Stimulated activated CD8-positive, alpha-beta memory T cell treated with anti-CD3 and anti-CD28 coated beads, Interleukin-7, amount 100 ng/mL, for 48 hours (primary cell): ENCODE results near the gene WNT9B.
A peak's percentile ranks its signal among the peaks of the same experiment; 100 is the strongest.

Experiments
- DNase-seq, 2 donors: peaks; one replicate each; pipeline ENCODE4 v3.0.0-alpha.2; 2020; ENCODE audit warnings: low read depth in 1 of 2; ENCODE audit errors: extremely low read depth in 1 of 2

WNT9B gene, protein sequence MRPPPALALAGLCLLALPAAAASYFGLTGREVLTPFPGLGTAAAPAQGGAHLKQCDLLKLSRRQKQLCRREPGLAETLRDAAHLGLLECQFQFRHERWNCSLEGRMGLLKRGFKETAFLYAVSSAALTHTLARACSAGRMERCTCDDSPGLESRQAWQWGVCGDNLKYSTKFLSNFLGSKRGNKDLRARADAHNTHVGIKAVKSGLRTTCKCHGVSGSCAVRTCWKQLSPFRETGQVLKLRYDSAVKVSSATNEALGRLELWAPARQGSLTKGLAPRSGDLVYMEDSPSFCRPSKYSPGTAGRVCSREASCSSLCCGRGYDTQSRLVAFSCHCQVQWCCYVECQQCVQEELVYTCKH

DNA sequence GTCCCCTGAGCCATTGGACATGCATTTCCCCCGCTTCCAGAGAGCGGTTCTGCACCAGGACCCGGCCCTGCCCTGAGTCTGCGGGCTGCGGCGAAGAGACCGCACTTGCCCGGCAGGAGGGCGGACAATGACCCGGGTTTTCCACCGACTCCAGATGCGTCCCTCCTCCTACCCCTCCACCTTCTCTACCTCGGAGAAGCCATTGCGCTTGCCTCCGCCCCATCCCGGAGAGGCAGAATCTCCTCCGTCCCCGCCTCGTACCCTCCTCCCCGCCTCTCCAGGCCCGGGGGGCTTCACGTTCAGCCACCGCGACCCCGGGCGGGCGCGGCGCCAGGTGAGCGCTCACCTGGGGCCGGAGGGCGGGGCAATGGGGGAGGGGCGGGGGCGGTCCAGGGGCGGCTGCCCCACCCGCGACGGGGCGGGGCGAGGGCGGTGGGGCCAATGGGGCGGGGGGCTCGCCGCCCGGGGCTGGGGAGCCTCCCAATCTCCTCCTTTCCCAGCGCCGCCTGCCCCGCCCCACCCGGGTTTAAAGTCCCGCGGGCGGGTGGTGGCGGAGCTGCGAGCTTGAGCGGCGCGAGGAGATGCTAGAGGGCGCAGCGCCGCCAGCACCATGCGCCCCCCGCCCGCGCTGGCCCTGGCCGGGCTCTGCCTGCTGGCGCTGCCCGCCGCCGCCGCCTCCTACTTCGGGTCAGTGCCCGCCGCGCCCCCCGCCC is at the start of gene WNT9B:
Gene WNT9B, plus strand, starts transcription at position 555 of the 713 bp plus-strand sequence. Its CDS starts 56 bp downstream, at position 611.
- DNase-seq, result no peak

DNA sequence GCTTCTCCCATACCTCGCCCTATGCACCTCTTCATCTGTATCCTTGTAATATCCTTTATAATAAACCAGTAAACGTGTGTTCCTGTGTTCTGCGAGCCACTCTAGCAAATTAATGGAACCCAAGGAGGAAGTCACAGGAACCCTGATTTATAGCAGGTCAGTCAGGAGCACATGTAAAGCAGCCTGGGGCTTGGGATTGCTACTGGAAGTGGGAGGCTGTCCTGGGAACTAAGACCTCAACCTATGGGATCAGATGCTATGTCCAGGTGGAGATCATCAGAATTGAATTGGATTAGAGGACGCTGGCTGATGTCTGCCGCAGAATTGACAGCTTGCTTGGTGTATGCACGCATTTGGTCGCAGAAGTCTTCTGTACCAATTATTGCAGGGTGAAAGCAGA is 48.6 kb upstream of the WNT9B start:
- no peak for DNase-seq

DNA sequence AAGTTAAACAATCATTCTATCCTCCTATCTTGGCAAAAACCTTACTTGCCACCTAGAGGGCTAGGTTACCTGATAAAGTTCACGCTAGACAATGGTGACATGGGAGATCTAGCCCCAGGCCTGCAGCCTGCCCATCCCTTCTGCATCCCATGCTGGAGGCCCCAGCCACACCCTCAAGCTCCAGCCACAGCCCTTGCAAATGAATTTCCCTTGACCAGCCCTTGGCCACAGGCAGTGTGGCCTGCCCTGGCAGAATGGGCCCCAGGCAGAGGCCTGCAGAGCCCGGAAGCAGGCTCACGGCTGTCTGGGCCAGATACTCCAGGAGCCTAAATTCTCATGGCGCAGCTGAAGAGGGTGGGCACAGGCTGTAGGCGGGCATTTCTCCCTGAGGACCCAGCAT is 47.8 kb upstream of the WNT9B start:
- DNase-seq, result no peak

DNA sequence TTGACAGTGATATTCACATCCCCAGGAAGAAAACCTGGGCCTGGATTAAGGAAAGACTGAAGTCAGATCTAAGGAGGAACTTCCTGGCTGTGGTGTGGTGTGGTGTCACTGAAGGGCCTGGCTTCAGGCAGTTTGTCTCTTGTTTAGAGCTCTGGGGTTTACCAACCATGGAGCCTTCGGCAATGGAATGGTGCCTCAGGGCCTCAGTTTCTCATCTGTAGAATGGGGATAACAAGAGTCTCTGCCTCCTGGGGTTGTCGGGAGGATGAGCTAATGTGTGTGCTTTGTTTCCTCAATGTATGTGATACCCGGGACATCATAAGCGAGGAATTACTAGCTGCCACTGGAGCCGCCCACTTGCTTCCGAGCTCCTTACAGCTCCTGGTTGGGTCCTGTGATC is 45.6 kb upstream of the WNT9B start:
- no peak for DNase-seq

DNA sequence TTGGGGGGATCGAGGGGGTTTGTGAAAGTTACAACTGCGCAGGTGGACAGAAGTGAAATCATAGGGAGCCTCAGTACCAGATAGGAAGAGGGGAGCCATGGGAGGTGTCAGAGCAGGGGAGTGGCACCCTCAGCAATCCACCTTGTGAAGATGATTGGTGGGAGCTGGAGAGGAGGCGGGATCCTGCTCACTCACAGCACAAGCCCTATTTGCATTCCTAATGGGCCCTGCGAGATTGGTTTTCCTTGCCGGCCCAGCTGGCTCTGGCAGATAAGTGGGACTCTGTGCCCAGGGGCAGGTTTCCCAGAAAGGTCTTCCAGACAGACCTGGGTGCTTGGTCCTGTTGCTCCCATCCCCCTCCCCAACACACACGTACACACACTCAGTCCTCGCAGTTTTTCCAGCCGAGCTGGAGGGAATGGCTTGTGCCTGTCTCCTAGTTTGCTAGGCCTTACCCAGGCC is 42.2 kb upstream of the WNT9B start:
- no peak for DNase-seq

DNA sequence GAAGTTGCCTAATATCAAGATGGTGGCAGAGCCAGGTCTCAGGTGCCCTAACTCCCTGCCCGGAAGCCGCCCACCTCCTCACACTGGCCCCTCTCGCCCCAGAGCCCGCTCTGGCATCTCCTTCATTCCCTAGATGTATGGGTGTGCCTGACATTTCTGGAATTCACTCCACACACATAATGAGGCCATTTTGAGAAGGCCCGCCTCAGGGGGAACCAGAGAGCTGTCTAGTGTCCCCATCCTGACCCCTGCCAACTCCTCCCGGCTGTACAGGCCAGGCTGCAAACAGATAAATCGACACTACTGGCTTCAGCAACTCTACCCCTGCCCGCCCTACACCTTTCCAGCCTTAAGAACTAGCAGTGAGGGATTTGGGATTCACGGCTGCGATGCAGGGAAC is 40.5 kb upstream of the WNT9B start:
- DNase-seq, result no peak

DNA sequence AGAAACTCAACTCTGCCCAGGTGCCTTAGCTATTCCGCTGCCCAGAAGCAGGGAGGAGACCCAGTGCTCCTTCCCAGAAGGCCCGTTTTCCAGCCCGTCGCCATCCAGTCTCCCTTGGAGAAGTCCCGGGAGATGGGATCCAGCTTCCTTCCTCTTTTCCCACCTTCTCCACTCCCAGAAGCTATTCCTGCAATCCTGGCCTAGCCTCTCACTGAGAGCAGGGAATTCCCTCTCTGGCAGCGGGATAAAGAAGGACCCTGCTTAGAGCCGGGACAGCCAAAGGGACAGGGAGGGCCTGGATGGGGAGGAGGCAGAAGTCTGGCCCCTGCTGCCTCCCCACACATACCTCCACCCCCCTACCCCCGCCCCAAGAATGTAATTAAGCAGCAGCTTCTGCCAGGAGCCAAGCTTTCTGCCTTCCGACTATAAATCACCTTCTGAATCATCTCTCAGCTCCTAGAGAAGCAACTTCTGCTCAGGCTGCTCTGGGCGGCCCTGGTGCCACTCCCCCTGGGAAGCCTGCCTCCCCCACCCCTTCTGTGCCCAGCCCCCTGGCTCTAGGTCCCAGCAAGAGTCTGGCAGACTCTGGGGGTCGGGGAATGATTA is 39.3 kb upstream of the WNT9B start:
- no peak for DNase-seq

DNA sequence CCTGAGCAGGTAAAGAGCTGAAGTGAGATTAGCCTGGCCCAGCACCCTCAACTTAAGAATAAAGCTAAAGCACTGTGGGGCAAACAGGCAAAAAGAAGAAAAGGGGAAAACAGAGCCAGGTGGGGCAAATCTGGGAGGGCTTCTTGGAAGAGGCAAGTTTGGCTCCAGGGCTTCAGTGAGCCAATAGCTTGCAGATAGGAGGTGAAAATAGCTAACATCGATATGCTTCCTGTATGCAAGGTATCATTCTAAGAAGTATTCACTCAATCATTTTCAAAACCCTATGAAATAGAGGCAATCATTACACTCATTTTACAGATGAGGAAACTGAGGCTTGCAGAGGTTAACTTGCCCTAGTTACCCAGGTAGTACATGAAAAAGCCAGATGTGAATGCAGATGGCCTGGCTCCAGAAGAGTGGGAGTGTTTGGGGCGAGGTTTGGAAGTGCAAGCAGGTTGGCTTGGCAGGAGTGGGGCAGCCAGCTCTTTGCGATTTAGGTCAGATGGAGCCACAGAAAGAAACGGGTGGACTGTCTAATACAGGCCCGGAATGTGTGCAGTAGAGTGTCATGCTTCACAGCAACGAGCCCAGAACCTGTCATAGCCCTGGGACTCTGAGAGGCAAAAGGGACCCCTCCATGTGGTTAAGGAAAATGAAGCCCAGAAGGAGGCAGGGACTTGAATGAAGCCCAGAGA is 38.6 kb upstream of the WNT9B start:
- no peak for DNase-seq

DNA sequence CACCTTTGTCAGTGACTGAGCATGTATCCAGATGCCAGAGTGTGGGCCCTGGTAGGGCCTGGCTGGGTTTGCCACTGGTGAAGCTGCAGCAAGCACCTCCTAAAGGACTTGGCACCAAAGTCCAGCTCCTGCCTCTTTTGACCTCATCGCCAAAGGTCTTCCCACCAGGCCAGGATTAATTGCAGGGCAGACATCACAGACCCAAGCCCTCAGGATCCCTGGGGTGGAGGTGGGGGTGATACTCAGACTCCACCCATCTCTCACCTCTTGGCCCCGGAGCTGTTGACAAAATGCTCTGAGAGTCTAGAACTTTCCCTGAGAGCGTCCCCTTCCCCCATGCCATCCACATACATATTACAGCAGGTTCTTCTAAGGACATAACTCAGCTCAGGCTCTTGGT is 37.5 kb upstream of the WNT9B start:
- DNase-seq, result no peak

DNA sequence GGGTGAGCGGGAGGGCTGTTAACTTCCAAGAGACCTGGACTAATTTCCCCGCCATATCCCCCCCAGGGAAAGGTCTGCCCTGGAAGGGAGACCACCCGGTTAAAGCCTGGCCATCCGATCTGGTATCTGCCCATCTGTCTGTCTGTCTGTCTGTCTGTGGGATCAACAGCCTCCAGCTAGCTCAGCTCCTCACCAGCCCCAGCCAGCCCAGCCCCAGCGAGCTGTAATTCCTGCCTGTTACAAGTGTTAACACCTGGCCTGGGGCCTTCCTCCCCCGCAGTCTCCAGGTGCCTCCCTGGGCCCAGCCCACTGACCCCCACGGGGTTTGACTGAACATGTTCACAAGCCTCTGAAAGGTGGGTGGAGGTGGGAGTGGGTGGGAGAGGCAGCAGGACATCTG is 36.9 kb upstream of the WNT9B start:
- no peak for DNase-seq

DNA sequence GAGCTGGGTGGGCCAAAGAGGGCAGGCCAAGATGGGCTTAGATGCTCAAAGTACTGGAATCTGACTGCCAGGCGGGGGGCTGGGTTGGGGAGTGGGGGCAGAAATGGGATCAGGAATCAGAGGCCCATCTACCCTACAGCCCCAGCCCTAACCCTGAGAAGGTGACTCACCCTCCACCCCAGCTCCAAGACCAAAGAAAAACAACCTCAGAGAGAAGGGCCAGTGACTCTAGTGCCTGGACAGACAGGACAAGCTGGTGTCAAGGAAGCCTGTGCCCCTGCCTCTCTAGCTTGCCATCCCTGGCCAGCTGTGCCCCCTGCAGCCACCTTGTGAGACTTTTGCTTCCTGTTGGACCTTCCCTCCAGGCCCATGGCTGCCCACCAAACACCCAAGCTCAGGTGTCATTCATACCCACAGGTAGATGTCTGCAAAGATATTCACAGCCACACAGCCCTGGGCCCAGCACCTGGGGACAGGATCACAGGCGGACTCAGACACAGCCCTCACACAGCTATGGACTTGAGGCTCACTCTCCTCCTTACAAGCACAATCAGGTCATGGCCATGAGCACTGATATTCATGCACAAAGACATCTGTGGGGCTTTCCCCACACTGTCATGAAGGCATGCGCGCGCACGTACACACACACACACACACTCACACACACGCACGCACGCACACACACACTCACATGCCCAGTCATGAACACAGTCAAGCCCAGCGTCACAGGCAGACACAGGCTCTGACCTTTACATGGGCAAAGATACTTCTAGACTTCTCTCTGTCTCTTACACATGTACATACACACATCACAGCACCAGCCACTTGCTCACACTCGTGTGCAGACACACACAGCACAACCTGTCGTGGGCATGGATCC is 35.7 kb upstream of the WNT9B start:
- no peak for DNase-seq

DNA sequence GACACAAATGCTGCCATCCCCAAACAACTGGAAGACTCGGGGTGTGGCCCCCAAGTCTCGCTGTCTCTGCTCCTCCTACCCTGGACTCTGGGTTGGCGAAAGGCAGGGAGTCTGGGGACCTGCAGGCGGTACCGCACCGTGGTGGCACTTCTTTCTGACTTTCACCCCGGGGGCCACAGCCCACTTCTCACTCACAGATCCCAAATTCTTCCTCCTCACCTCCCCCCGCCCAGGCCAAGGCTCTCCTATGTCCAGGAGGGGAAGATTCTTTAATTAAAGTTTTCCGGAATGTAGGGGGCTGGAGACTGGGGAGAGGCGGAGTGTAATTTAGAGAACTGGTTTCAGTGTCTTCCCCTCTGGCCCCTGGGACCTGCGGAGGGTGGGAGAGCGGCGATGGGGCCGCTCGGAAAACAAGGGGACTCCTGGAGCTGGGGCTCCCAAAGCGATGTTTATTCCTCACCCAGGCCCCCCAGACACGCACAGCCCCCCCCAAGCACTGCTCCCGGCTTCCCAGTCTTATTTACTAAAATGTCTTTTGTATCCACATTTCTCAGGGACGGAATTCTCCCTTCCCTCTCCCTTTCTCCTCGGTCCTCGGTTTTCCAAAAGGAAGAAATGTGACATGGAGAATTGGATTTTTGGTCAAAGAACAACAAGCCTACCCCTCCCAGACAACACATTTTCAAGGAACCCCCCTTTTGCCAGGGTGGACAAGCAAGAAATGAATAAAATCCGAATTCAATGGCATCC is 34.1 kb upstream of the WNT9B start:
- DNase-seq, result no peak

DNA sequence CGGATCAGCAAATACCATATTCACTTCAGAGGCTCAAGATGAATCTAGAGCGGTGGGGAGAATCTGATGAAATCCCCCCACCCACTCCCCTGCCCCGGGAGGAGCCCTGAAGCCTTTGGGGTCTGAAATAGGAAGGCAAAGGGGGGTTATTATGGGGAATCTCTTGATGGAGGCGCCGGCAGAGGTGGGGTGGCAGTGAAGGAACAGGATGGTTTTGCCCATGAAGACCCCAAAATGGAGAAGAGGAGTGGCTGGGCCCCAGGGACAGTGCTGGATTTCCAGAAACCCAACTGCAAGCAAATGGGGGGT is 33.5 kb upstream of the WNT9B start:
- no peak for DNase-seq

DNA sequence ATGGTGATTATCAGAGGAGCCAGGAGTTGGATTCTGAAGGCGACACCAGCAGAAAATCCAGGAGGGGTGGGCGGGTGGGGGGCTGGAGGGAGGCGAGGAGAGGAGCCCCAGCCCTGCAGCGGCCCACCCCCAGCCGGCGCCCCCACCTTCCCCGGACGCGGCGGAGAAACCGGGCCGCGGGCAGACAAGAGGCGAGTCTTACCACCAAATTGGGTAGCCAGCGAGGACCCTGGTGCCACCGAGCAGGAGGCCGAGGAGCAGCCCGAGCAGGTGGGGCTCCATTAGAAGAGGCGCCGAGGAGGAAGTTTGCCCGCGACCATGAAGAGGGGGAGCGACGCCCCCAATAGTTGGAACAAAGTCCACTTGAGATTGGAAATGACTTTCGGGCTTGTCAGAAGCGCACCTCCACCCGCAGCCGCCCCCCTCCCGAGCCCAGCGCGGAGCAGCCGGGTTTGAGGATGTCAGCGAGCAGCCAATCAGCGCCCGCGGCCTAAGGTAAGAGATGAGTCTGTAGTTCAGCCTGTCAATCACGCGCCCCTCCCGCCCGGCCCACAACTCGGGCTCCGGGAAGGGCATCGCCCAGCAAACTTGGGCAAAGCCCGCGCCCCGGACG is 33.0 kb upstream of the WNT9B start, which contains the start of gene WNT3:
Gene WNT3, minus strand, starts transcription at position 377 of the 613 bp plus-strand sequence. Its CDS starts 95 bp downstream, at position 282.
- peak; percentile 23 to 41 for DNase-seq

DNA sequence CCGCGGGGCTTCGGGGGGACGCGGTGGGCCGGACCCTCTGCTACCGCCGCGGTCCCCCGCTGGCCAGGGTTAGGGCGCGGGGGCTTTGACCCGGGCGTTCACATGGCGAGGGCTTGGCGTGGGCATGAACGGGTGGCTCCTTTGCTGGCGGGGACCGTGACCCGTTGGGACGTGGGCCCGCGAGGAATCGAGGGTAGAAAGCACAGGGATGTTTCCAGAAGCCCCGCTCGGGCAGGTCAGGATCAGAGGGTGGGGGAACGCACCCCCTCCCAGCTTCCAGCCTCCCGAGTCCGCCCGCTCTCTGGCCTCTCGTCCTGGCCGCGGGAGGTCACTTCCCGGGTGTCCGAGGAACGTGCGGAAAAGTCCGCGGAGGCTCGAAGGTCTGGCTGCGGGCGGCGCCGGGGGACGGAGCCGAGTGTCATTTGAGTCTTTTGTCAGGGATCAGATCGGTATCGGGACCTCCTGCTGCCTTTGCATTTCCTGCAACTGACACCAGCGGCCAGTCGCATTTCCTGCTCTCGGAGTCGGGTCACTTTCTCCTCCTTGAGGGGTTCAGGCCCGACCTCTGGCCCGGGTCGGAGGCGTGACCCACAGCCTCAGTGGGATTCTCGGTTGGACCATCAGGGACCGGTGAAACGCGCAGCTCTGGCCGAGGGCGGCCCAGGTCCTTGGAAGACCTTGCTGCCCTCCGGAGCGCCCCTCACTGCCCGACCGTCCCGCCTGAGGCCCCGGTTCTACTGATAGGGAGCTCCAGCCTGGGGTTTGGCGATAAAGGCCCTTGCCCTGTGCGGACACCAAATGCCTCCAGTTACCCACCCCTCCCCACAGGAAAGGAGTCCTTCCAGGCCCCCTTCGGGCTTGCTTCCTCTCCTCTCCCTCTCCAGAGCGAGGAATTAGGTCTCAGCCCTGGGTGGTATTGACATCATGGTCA is 32.2 kb upstream of the WNT9B start:
- no peak for DNase-seq

DNA sequence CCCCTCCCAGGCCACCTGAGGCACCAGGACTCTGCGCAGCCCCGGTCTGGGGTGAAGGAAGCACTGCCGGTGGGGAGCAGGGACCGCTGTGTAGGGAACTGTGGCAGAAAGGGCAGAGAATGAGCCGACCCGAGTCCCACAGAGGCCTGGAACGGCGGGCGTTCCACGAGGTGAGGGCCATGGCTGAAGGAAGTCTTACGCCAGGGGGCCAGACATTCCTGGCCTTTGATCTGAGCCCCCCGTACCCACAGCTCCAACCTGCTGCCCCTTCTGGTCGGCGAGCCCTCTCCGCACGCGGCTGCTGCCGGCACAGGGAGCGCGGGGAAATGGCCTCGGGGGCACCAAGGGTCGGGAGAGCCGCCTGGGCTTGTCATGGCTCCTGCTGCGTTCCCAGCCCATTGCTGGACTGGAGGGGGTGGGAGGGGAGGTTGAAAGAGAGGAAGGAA is 31.5 kb upstream of the WNT9B start:
- no peak for DNase-seq

DNA sequence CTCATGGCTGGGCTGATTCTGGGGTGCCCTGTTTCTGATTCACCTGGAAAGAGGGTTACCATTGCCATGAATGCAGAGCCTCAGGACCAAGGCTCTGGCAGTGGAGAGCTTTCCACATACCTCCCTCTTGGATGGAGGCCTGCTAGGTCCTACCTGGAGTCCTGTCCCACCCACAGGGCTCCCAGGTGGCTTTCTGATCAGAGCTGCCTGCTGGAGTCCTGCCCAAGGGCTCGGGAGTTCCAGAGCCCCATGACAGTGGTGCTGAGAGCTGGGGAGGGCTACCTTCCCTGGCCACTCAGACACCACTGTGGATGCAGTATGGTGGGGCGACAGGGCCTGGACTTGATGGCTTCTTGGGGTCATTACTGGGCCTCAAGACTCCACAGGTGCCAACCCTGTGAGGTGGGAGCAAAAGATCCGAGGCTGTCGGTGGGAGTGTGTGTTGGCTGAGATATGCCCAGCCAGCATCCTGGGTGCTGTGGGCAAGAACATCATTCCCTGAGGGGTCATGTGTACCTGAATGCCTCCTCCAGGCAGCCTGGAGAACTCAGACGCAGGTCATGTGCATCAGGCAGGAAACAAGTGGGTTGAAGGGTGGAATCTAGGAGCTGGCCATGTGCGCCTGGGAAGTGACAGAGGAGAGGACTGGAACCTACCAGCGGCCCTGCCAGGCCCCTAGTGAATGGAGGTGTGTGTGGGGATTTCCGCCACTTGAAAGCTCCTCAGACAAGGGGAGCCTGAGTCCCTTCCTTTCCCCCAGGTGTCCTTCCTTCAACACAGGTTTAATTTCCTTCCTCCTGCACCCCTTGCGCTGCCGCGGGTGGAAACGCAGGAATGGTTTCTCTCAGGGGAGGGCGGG is 30.6 kb upstream of the WNT9B start:
- no peak for DNase-seq
